K562 (cell line): ENCODE results near the gene NDUFB3. TPM values are rescaled to one million over a fixed set of nuclear protein-coding genes. Genes with fewer than 3 reads are reported as not detected.

Experiments used
- ATAC-seq: fragments of 200-7000 bp; cut with Tn5 transposase; 3 replicates; pipeline ENCODE4 v1.9.1; 2020; ENCODE audit warnings: moderate library complexity
- BruUV-seq: library from RNA; stranded (reverse); fragments of 400-500 nt; replicated peaks from 2 replicates; lab custom pipeline; 2021; lab: Mats Ljungman, UMichigan
- CTCF ChIA-PET: fragments of 300-600 bp; formaldehyde crosslinking; extraction: SDS; loops from one replicate; lab custom pipeline; 2021; ENCODE audit warnings: low intra/inter-chr PET ratio; lab: Yijun Ruan, JAX
- POLR2A ChIA-PET: fragments of 300-600, 350-650 bp; sonication (Branson Sonifier 250); formaldehyde crosslinking; extraction: SDS; loops from one replicate; lab custom pipeline; 2021; ENCODE audit warnings: antibody characterized with exemption, inconsistent platforms; lab: Yijun Ruan, JAX
- DNase-seq, 4 experiments: peaks; one replicate each; pipeline versions ENCODE4 v3.0.0 to v3.0.0-alpha.2; 2011 to 2018; ENCODE audit warnings: low spot score in 3 of 4, mixed read lengths in 3 of 4; ENCODE audit errors: extremely low read depth in 1 of 4
- FAIRE-seq: peaks from 2 replicates; lab custom pipeline; 2011; peaks lifted over from hg19 to GRCh38; lab: Jason Lieb, UNC
- H2AFZ ChIP-seq: 2 replicates; pipeline ENCODE4 v1.6.0; 2011; ENCODE audit warnings: low read depth, low read length, control low read depth, inconsistent platforms
- H3K27ac ChIP-seq: fragments of 200-600 bp; 3 replicates; pipeline ENCODE4 v1.8.0; 2011; ENCODE audit warnings: low read depth, mild to moderate bottlenecking, control low read depth, inconsistent platforms, low read length, moderate library complexity, mixed read lengths; ENCODE audit errors: extremely low read depth
- H3K27me3 ChIP-seq, 2 experiments: fragments of 300-600 bp in 1 of 2; 2 replicates in 1 of 2; 3 replicates in 1 of 2; pipeline versions ENCODE4 v1.6.0 to v1.8.0; 2011; ENCODE audit warnings: inconsistent platforms in 2 of 2, low read length in 2 of 2, mild to moderate bottlenecking in 1 of 2, mixed read lengths in 1 of 2, moderate library complexity in 1 of 2; ENCODE audit not compliant: control insufficient read depth in 2 of 2, insufficient read depth in 2 of 2
- H3K36me3 ChIP-seq: fragments of 300-600 bp; 3 replicates; pipeline ENCODE4 v1.8.0; 2011; ENCODE audit warnings: mild to moderate bottlenecking, low read length, inconsistent platforms; ENCODE audit not compliant: control insufficient read depth, insufficient read depth
- H3K4me1 ChIP-seq, 2 experiments: fragments of 200-600 bp in 1 of 2; replicated peaks in 1 of 2; 2 replicates in 1 of 2; 3 replicates in 1 of 2; pipeline versions ENCODE4 v1.5.1 to v1.8.0; 2011; ENCODE audit warnings: inconsistent platforms in 2 of 2, low read length in 2 of 2, mild to moderate bottlenecking in 1 of 2, mixed read lengths in 1 of 2, moderate library complexity in 1 of 2; ENCODE audit not compliant: control insufficient read depth in 2 of 2, insufficient read depth in 2 of 2
- H3K4me2 ChIP-seq: 2 replicates; pipeline ENCODE4 v1.6.1; 2011; ENCODE audit warnings: low read length, control low read depth, inconsistent platforms, mixed read lengths; ENCODE audit not compliant: insufficient read depth
- H3K4me3 ChIP-seq: fragments of 200-600 bp; sonication (generic), shearing (Covaris generic); 2 replicates; pipeline ENCODE4 v1.5.1; 2016; ENCODE audit warnings: control low read depth, inconsistent platforms
- H3K79me2 ChIP-seq: fragments of 200-600 bp; 3 replicates; pipeline ENCODE4 v1.8.0; 2011; ENCODE audit warnings: low read length, inconsistent platforms; ENCODE audit not compliant: control insufficient read depth, insufficient read depth
- H3K9ac ChIP-seq, 2 experiments: 2 replicates each; pipeline versions ENCODE4 v1.6.0 to v1.6.1; 2011; ENCODE audit warnings: low read depth in 2 of 2, low read length in 2 of 2, control low read depth in 1 of 2, inconsistent platforms in 1 of 2, mild to moderate bottlenecking in 1 of 2, mixed read lengths in 1 of 2; ENCODE audit not compliant: insufficient read depth in 1 of 2
- H3K9me1 ChIP-seq: one replicate; pipeline ENCODE4 v1.6.0; 2011; ENCODE audit warnings: inconsistent platforms, mild to moderate bottlenecking, low read length, moderate library complexity; ENCODE audit not compliant: control insufficient read depth, insufficient read depth
- H3K9me3 ChIP-seq: replicated peaks from 2 replicates; pipeline ENCODE4 v1.5.1; 2011; ENCODE audit warnings: low read depth, low read length, inconsistent platforms; ENCODE audit not compliant: control insufficient read depth, insufficient read depth
- H4K20me1 ChIP-seq: replicated peaks from 2 replicates; pipeline ENCODE4 v1.6.1; 2011; ENCODE audit warnings: low read length, inconsistent platforms, mixed read lengths; ENCODE audit not compliant: control insufficient read depth, insufficient read depth
- CHD4 ChIP-seq: fragments of 200-600 bp; sonication (generic); IDR thresholded peaks from 3 replicates; pipeline ENCODE4 v1.6.1; 2012; ENCODE audit warnings: low read depth, mild to moderate bottlenecking, mixed read lengths, low read length, inconsistent platforms; ENCODE audit not compliant: insufficient read depth, insufficient replicate concordance, poor library complexity, severe bottlenecking
- ETV6 ChIP-seq, 3 experiments: fragments of 150-350 bp in 1 of 3; sonication (generic) in 1 of 3; formaldehyde crosslinking in 1 of 3; IDR thresholded peaks; 2 replicates each; pipeline versions ENCODE4 v1.6.1 to v1.8.0; 2014 to 2022; ENCODE audit warnings: borderline replicate concordance in 2 of 3, low read depth in 2 of 3, antibody characterized with exemption in 1 of 3, low read length in 1 of 3, mild to moderate bottlenecking in 1 of 3, missing genetic modification reagents in 1 of 3
- KDM2B ChIP-seq: fragments of 250-450 bp; sonication (Bioruptor Pico); IDR thresholded peaks from 2 replicates; pipeline ENCODE4 v1.8.0; 2021; ENCODE audit warnings: mild to moderate bottlenecking, moderate library complexity
- RBM39 ChIP-seq: fragments of 200-400 bp; formaldehyde crosslinking; optimal IDR thresholded peaks from 2 replicates; pipeline ENCODE3; 2018; ENCODE audit warnings: low read depth, low read length
- ZBTB17 ChIP-seq: fragments of 450-650 bp; formaldehyde crosslinking; IDR thresholded peaks from 2 replicates; pipeline ENCODE4 v1.4.0; 2020; ENCODE audit warnings: mild to moderate bottlenecking
- WGBS: fragments of 100-300 bp; shearing (Covaris generic); methylation state at CpG from one replicate; pipeline ENCODE4 v1.1.6; 2016; ENCODE audit warnings: low coverage, mixed read lengths; ENCODE audit not compliant: insufficient coverage; ENCODE audit errors: missing lambda C conversion rate; 5-methylcytosine and 5-hydroxymethylcytosine counted together
- in situ Hi-C: fragments of 300-500 bp; cut with MboI; formaldehyde crosslinking; loops from 4 replicates; pipeline ENCODE4 v1.15.0; 2018; ENCODE audit warnings: inconsistent platforms, mixed read lengths
- intact Hi-C: fragments of 100-400 bp; cut with micrococcal nuclease; formaldehyde crosslinking; loops from 2 replicates; pipeline ENCODE4 v1.14.2; 2022
- polyA plus RNA-seq, 8 experiments: library from polyadenylated mRNA; depleted of rRNA in 4 of 8; stranded (reverse) in 5 of 8; unstranded in 3 of 8; fragments of >200 nt; fragmentation: Nextera tagmentation in 2 of 8; fragmentation: Illumina TruSeq in 1 of 8; extraction: Ambion mirVana in 2 of 8; extraction: Trizol in 1 of 8; gene quantifications; 2 replicates each; pipeline versions ENCODE4 v1.2.1 to v1.2.3, GENCODE V29; 2011 to 2014; ENCODE audit warnings: inconsistent platforms in 1 of 8, missing spikeins in 1 of 8
- total RNA-seq, 7 experiments: library from RNA; depleted of rRNA in 6 of 7; stranded (reverse); fragments of >200 nt in 6 of 7; fragmentation: Illumina TruSeq in 2 of 7; extraction: Trizol in 2 of 7; gene quantifications; 2 replicates each; pipeline versions ENCODE4 v1.2.1 to v1.2.3, GENCODE V29; 2011 to 2021; ENCODE audit warnings: low replicate concordance in 1 of 7

The NDUFB3 gene
- total and polyA plus RNA-seq, 9 of the 15 experiments (the other 6 are each of a cell fraction or from before 2014, with no cell fraction given) = 126 to 786 (median 156) TPM

GRCh38 chr2:201074996-201075395 lies 3.2 kb downstream of the NDUFB3 start:
- FAIRE-seq (no peak), ATAC-seq (no peak), DNase-seq (no peak)
- Histone ChIP-seq H2AFZ (no peak overlapping the region), H3K4me2 (no peak overlapping the region), H3K27me3 (no peaks in the 10 kb centered on the region), H3K9ac (no peak overlapping the region), H3K27ac (no peak overlapping the region), H3K36me3 (peaks cover 16% of the 10 kb centered on the region; the same call in 1 of the 3 replicates), H3K4me1 (peaks cover 0 to 4% of the 10 kb centered on the region in 2 experiments; a peak in 2 of 5 replicates), H3K9me1 (no peaks in the 10 kb centered on the region), H3K4me3 (no peak overlapping the region), H3K79me2 (peaks cover 59% of the 10 kb centered on the region), H3K9me3 (no peaks in the 10 kb centered on the region), H4K20me1 (no peaks in the 10 kb centered on the region)
- 73% methylated on average over 7 of the region's 7 CpGs for WGBS
- ChIA-PET CTCF (no interaction called here), POLR2A (interaction anchor here (0.6 kb wide), 1 partner anchor 512 kb away, joined by 3 read pairs; no protein-coding TSS in a partner anchor)
- no peak for TF ChIP-seq ETV6 (IDR thresholded peaks at IDR 0.05; ENCODE audit: borderline replicate concordance in 1 of 2, low read depth in 2 of 2, low read length in 1 of 2)
- TF ChIP-seq ETV6 (CRISPR knock-in tag; IDR thresholded peaks at IDR 0.05; ENCODE audit: borderline replicate concordance) = no peak
- TF ChIP-seq RBM39 = no peak
- TF ChIP-seq CHD4 = no peak
- no peak for TF ChIP-seq ZBTB17 (CRISPR knock-in tag)
- TF ChIP-seq KDM2B (CRISPR knock-in tag) = no peak
- BruUV-seq = no TSS peak
- in situ Hi-C loops = loop anchor here (10.0 kb wide), 1 partner anchor 170 kb away; no protein-coding TSS in a partner anchor
- intact Hi-C loops = loop anchor here (5.0 kb wide), 1 partner anchor 157 kb away; no protein-coding TSS in a partner anchor
